RPMI8226 (cell line): ENCODE data around the gene SEC16A.

Experiments
- DNase-seq: peaks from one replicate; pipeline ENCODE4 v3.0.0-alpha.2; 2015

The SEC16A gene

GRCh38 chr9:136482793-136483588 lies at the start of gene SEC16A:
SEC16A (minus strand) TSS chr9:136483040; CDS start chr9:136477615, 5,425 bp downstream.
- peak; percentile 99 for DNase-seq

- no peak for DNase-seq
Observed at GRCh38 chr9:136531904-136532798, 49.3 kb upstream of the SEC16A start.

- DNase-seq: no peak
Observed at GRCh38 chr9:136531186-136531903, 48.5 kb upstream of the SEC16A start.

DNA sequence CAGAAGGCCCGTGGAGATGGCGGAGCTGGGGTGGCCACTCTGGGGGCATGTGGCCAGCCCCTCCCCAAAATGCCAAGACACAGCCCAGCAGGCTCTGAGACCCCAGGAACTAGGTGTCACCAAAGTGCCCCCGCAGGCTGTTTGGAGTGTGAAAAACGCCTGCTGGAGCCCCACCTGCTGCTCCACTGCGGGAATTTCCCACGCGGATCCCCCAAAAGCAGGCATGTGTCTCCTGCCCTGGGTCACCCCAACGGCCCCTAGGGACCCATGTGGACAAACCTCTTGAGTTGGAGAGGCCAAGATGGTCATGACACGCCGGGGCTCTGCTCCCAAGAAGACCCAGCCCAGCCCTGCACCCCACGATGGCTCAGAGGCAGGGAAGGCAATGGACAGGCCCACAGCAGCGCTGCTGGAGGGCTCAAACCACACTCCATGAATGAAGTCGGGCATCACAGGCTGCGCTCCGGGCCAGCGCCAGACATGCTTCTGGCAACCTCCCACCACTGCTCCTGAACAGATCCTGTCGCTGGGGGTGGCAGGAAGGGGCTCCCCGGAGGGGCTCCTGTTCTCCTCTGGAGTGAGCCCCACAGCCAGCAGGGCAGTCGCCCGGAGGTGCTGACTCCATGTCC lies 47.7 kb upstream of the SEC16A start:
- no peak for DNase-seq

DNA sequence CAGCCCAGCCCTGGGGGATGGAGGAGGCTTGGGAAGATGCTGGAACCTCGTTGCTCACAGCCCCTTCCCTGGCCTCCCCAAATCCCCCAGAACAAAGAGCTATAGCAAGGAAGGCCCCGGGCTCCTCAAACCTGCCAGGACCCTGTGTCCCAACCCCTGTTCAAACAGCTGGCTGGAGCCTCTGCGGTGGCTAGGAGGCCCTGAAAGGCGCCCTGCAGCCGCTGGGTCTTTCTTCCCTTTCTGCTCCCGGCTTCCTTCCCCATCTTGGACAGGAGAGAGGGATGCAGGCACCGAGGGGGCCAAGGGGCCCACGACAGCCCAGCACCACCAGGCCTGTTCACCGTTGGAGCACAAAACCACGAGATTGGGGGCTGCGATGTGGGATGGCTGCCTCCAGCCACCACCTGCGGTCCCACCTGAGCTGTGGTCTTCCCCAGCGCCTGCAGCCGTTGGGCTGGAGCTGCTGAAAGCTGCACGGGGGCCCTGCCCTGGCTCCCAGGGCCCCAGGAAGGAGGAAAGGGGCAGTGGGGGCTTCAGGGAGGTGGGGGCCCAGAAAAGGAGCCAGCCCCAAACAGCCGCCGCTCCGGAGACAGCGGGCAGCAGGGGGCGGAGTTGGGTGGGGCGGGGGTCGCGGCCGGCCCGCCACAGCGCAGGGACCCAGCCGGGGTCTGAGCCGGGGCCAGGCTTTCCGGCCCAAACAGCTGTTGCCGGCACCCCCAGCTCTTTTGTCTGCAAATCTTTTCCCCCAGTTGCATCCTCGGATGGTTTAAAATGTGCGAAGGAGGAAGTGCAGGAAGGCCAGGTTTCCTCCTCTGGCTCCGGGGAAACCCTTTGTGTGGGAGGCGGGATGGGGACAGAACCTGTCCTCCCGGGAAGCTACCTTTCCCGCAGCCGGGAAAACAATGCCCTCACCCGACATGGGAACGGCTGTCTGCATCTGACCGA lies 46.9 kb upstream of the SEC16A start:
- no peak for DNase-seq

GRCh38 chr9:136528716-136529341 lies 46.0 kb upstream of the SEC16A start:
- DNase-seq: no peak

- DNase-seq: no peak
Observed at GRCh38 chr9:136527721-136528710, 45.2 kb upstream of the SEC16A start.

DNA sequence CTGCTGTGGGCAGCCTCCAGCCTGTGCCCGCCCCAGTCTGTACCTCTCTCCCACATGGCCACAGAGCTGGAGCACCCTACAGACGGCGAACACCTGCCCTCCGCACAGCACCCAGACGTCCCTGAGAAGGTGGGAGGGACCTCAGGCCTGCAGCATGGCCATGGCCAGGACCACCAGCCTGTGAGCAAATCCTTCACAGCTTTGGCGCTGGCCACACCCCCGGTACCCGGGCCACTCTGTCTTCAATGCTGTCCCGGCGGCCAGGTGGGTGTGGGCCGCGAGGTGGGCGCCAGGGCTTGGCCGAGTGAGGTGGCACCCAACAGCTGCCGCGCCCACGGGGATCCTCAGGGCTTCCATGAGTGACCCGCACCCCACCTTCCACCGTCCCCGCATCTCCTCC lies 44.3 kb upstream of the SEC16A start:
- no peak for DNase-seq

DNA sequence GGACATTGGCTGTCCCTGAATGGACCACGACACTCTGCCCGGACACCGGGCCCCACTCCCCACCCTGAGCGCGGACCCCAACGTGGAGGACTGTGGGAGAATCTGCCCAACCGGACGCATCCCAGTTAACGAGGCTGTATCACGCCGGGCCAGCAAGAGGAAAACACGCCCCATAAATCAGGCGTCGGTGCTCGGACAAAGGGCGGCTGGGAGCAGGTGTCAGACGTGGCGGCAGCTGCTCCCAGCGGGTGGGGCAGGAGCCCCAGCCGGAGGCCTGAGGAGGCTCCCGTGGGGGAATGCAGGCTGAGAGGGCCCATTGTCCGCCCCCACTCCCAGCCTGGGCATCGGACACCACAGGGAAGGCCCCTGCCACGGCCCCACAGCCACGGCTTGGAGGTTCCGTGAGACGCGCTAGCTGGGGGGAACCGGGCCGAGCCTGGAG lies 43.8 kb upstream of the SEC16A start:
- DNase-seq: no peak

GRCh38 chr9:136525841-136526499 lies 43.1 kb upstream of the SEC16A start:
- DNase-seq: no peak

DNA sequence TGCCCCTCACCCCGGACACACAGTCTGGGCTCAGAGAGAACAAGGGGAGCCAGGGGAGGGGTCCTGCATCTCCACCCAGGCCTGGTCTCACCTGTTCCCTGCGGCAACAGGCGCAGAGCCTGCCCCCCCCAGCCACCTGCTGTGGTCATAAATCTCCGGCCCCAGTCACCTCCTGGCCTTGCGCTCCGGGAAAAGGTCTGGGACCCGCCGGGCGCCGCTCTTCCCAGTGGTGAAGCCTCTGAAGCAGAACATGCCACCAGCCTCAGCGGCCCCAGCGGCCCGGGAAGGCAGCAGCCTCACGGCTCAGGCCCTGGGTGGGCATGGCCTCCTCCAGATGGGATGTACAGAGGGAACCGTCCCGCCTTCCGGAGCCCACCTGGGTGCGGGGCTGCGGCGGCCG lies 42.4 kb upstream of the SEC16A start:
- no peak for DNase-seq

DNA sequence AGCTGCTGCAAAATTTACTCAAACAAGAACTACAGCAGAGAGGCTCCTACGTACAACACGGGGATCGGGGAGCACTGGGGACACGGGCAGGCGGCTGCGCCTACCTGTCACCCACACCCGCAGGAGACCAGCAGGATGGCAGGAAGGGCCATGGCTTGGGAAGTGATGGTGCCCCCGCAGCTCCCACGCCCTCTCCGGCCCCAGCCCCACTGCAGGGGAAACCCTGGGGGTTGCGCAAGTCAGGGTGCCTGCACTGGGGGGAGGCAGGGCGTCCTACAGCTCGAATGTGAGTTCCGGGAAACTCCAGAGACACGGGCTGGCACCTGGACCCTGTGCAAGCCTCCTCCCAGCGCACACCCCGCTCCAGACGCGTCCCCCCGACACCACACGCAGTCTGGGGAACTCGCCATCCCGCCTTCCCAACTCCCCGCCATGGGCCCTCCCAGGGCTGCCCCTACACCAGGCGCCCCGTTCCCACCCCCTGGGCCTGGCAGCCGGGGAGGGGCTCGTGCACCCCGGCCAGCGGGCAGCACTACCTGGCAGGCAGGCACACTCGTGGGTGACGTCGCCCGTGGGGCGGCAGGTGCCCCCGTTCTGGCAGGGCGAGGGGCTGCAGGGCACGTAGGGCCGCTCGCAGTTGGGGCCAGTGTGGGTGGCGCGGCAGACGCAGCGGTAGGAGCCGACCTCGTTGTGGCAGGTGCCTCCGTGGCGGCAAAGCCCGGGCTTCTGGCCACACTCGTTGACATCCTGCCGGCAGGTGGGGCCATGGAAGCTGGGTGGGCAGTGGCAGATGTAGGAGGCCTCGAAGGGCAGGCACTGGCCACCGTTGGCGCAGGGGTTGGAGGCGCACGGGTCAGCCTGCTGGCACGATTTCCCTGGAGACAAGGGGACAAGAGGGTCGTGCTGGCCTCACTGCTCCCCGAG lies 39.7 kb upstream of the SEC16A start:
- no peak for DNase-seq

GRCh38 chr9:136521537-136521936 lies 38.7 kb upstream of the SEC16A start:
- DNase-seq: no peak

DNA sequence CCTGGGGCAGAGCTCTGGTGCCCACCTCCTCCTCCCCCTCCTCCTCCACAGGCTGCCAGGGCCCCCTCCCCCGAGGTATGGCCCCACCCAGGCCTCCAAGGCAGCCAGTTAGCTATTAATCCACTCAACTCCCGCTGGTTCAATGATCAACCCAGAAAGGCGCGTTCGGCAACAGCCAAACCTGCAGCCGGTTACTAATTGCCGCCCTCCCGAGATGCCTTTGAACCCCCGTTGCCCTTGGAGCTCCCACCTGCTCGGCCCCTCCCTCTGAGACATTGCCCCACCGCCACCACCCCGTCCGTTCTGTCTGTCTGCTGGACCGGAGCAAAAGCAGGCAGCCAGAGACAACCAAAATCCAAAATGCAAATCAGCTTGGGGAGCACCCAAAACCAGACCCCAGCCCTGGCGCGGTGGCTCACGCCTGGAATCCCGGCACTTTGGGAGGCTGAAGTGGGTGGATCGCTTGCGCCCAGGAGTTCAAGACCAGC lies 37.3 kb upstream of the SEC16A start:
- no peak for DNase-seq

DNA sequence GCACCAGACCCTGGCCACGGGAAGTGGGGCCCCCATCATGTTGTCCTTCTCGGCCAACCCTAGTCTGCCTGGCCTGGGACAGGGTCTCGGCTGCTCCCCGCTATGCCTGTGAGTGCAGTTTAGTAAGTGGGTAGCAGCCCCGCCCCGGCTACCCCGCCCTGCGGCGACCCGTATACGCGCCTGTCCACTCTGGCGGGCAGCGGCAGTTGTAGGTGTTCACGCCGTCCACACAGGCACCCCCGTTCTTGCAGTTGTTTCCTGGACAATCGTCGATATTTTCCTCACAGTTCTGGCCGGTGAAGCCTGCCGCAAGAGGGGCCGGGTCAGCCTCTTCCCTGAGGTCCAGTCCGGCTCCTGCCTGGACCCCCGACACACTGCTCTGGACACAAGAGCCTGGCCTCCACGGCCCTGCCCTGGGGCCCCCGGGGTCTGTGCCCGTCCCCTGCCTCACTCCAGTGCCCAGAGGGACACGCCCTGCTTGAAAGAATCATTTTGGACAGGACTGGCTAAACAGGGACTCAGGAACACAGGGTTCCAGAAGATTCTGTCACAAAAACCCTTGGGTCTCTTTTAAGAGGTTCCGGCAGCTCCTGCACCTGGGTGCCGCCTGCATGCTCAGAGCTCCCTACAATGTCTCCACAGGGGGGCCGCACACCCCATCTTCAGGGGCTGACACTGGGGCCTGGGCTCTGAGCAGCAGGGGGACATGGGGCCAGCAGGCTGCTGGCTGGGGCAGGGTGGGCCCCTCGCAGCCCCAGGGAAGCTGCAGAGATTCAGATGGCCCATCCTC lies 36.6 kb upstream of the SEC16A start:
- no peak for DNase-seq

- DNase-seq: no peak
Observed at GRCh38 chr9:136518623-136519022, 35.8 kb upstream of the SEC16A start.

DNA sequence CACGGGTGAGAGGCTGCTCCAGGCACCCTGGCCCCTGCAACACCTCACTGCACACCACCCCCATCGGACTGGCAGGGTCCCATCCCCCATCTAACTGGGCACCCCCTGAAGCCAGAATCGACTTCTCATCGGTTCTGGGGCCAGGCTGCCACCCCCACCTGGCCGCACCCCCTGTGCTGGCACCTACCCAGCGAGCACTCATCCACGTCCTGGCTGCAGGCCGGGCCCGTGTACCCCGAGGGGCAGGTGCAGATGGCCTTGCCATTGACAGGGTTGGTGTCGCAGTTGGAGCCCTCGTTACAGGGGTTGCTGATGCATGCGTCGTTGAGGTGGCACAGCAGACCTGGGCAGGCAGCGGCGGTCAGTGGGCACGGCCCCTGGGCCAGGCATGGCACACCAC lies 35.1 kb upstream of the SEC16A start:
- DNase-seq: no peak
